Measurements from ENCODE around the gene OR1D2.

DNA sequence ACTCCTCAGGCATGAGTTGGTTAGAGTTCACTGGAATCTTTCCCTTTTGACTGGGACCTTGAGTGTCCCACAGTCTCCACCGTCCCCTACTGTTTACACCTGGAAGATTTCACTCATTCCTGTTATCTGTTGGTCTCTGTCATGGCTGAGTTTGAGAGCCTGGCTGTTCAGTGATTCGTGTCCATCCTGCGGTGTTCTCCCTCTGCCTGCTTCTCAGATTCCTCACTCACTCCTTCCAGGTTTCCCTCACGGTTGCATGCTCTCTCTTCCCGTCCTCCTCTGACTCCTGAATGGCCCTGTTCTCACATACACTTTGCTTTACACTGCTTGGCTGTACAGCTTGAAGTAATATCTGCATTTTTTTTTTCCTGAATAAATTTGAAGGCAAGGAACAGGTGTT is 65.3 kb downstream of the OR1D2 start:
- TF ChIP-seq, protein P1, sequence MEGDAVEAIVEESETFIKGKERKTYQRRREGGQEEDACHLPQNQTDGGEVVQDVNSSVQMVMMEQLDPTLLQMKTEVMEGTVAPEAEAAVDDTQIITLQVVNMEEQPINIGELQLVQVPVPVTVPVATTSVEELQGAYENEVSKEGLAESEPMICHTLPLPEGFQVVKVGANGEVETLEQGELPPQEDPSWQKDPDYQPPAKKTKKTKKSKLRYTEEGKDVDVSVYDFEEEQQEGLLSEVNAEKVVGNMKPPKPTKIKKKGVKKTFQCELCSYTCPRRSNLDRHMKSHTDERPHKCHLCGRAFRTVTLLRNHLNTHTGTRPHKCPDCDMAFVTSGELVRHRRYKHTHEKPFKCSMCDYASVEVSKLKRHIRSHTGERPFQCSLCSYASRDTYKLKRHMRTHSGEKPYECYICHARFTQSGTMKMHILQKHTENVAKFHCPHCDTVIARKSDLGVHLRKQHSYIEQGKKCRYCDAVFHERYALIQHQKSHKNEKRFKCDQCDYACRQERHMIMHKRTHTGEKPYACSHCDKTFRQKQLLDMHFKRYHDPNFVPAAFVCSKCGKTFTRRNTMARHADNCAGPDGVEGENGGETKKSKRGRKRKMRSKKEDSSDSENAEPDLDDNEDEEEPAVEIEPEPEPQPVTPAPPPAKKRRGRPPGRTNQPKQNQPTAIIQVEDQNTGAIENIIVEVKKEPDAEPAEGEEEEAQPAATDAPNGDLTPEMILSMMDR (IDR thresholded peaks at IDR 0.05), result no peak
- TF ChIP-seq POLR2A (IDR thresholded peaks at IDR 0.05) (no peak), EP300 (IDR thresholded peaks at IDR 0.05) (no peak)
